GM06990 (cell line): ENCODE data around the gene TUBA4A.

Experiments
- DNase-seq: peaks from one replicate; pipeline ENCODE4 v3.0.0-alpha.2; 2011; ENCODE audit not compliant: insufficient read length; ENCODE audit errors: extremely low read depth
- H3K27me3 ChIP-seq: replicated peaks from 2 replicates; pipeline ENCODE4 v1.6.0; 2011; ENCODE audit warnings: low read length; ENCODE audit not compliant: control insufficient read depth, insufficient read depth
- H3K36me3 ChIP-seq: 2 replicates; pipeline ENCODE4 v1.5.1; 2011; ENCODE audit warnings: low read length; ENCODE audit not compliant: control insufficient read depth, insufficient read depth
- H3K4me3 ChIP-seq: replicated peaks from 2 replicates; pipeline ENCODE4 v1.5.1; 2011; ENCODE audit warnings: low read depth, mild to moderate bottlenecking, control low read depth, low read length
- CTCF ChIP-seq: IDR thresholded peaks from 2 replicates; pipeline ENCODE4 v1.5.1; 2011; ENCODE audit warnings: low read length, control low read depth, mild to moderate bottlenecking, inconsistent platforms; ENCODE audit not compliant: insufficient read depth, poor library complexity, severe bottlenecking

The TUBA4A gene

GRCh38 chr2:219221957-219222518, 31.7 kb downstream of the TUBA4A start:
- Histone ChIP-seq H3K27me3 (no peaks in the 10 kb centered on the region), H3K36me3 (peaks cover 30% of the 10 kb centered on the region), H3K4me3 (no peak overlapping the region)
- no peak for TF ChIP-seq CTCF
- DNase-seq, result no peak

- no peak for TF ChIP-seq CTCF
- Histone ChIP-seq H3K4me3 (no peak overlapping the region), H3K36me3 (peaks cover 30% of the 10 kb centered on the region), H3K27me3 (no peaks in the 10 kb centered on the region)
- no peak for DNase-seq
These were observed 32.9 kb downstream of the TUBA4A start for GRCh38 chr2:219220652-219221402.

- no peaks in the 10 kb centered on the region for H3K27me3 ChIP-seq
- DNase-seq, result no peak
- no peak for TF ChIP-seq CTCF
- H3K36me3 ChIP-seq, result peaks cover 26% of the 10 kb centered on the region
- no peak overlapping the region for H3K4me3 ChIP-seq
These were observed 33.8 kb downstream of the TUBA4A start for GRCh38 chr2:219219784-219220532.

- Histone ChIP-seq H3K4me3 (peak within 1 kb of the TSS; percentile 59), H3K27me3 (no peaks in the 10 kb centered on the region), H3K36me3 (peaks cover 18% of the 10 kb centered on the region)
- TF ChIP-seq CTCF, result no peak
- peak; percentile 88 for DNase-seq
These were observed 34.7 kb downstream of the TUBA4A start, which contains the start of gene ABCB6 for GRCh38 chr2:219218732-219219701. Gene ABCB6 (minus strand): TSS chr2:219218958. CDS start chr2:219218673, 285 bp downstream.

GRCh38 chr2:219218217-219218731, 35.4 kb downstream of the TUBA4A start:
- H3K36me3 ChIP-seq, result peaks cover 12% of the 10 kb centered on the region
- no peak for TF ChIP-seq CTCF
- DNase-seq, result no peak
- H3K4me3 ChIP-seq, result peak overlapping the region; percentile 59
- H3K27me3 ChIP-seq, result no peaks in the 10 kb centered on the region
